Nucleus accumbens (tissue), 56 donors: ENCODE results near the gene TRPM2.

Experiments used
- DNase-seq, 56 donors: peaks; one replicate each; lab custom pipeline; 2025; lab: John Stamatoyannopoulos, UW

The TRPM2 gene

GRCh38 chr21:44473915-44474555, 120.6 kb downstream of the TRPM2 start:
- no peak for DNase-seq

- DNase-seq: no peak
These were observed 121.9 kb downstream of the TRPM2 start for GRCh38 chr21:44475266-44475845.

- no peak for DNase-seq
These were observed 123.7 kb downstream of the TRPM2 start for GRCh38 chr21:44477131-44477530.

GRCh38 chr21:44477712-44478111, 124.3 kb downstream of the TRPM2 start:
- DNase-seq: no peak

GRCh38 chr21:44478124-44478800, 124.8 kb downstream of the TRPM2 start:
- DNase-seq: no peak

- no peak for DNase-seq
These were observed 125.4 kb downstream of the TRPM2 start for GRCh38 chr21:44478801-44479167.

GRCh38 chr21:44479556-44480199, 126.3 kb downstream of the TRPM2 start:
- DNase-seq: peak in 8 of 56 donors; percentile 8 to 33 (median 17)

- no peak for DNase-seq
These were observed 127.0 kb downstream of the TRPM2 start for GRCh38 chr21:44480200-44481053.

GRCh38 chr21:44482581-44483287, 129.3 kb downstream of the TRPM2 start:
- no peak for DNase-seq

GRCh38 chr21:44483288-44484237, 130.1 kb downstream of the TRPM2 start:
- no peak for DNase-seq

GRCh38 chr21:44484498-44485253, 131.3 kb downstream of the TRPM2 start:
- no peak for DNase-seq

- DNase-seq: no peak
These were observed 131.9 kb downstream of the TRPM2 start for GRCh38 chr21:44485254-44485793.

- DNase-seq: no peak
These were observed 132.4 kb downstream of the TRPM2 start for GRCh38 chr21:44485796-44486195.

GRCh38 chr21:44486302-44486701, 132.9 kb downstream of the TRPM2 start:
- DNase-seq: no peak

- DNase-seq: no peak
These were observed 134.4 kb downstream of the TRPM2 start for GRCh38 chr21:44487831-44488230.

- no peak for DNase-seq
These were observed 136.5 kb downstream of the TRPM2 start for GRCh38 chr21:44489962-44490361.

- no peak for DNase-seq
These were observed 137.0 kb downstream of the TRPM2 start for GRCh38 chr21:44490405-44490804.

GRCh38 chr21:44490816-44491215, 137.4 kb downstream of the TRPM2 start:
- no peak for DNase-seq
